ENCODE measurements around the gene BACE2.

GRCh38 chr21:41246808-41247207 is 78.8 kb downstream of the BACE2 start:
- no peak for TF ChIP-seq ZFP3 (CRISPR knock-in tag; IDR thresholded peaks at IDR 0.05)
- no peak for TF ChIP-seq PATZ1 (CRISPR knock-in tag; IDR thresholded peaks at IDR 0.05; ENCODE audit: borderline replicate concordance)
- no peak for TF ChIP-seq OSR1 (CRISPR knock-in tag; IDR thresholded peaks at IDR 0.05)

Measured in SK-N-SH treated with all-trans-retinoic acid at 6 μM for 48 hours (cell line).